Putamen (tissue), 1 donor: ENCODE measurements around the gene PIANP.

Source experiments
- DNase-seq: peaks from one replicate; pipeline ENCODE4 v3.0.0-alpha.2; 2016; ENCODE audit warnings: low spot score

PIANP gene

GRCh38 chr12:6703631-6704030 is 3.0 kb upstream of the PIANP start:
- DNase-seq, result no peak

- no peak for DNase-seq
Observed at GRCh38 chr12:6701078-6701768, 608 bp upstream of the PIANP start.

- peak; percentile 43 for DNase-seq
Observed at GRCh38 chr12:6699989-6700645, 498 bp downstream of the PIANP start.

- no peak for DNase-seq
Observed at GRCh38 chr12:6699259-6699988, 1.2 kb downstream of the PIANP start.

- peak; percentile 76 for DNase-seq
Observed at GRCh38 chr12:6698352-6699046, 2.1 kb downstream of the PIANP start.

GRCh38 chr12:6697584-6698351 is 2.8 kb downstream of the PIANP start:
- DNase-seq, result no peak

GRCh38 chr12:6696690-6697583 is 3.7 kb downstream of the PIANP start:
- DNase-seq, result no peak

GRCh38 chr12:6695313-6696045 is 5.1 kb downstream of the PIANP start:
- no peak for DNase-seq

- no peak for DNase-seq
Observed at GRCh38 chr12:6694701-6695100, 5.9 kb downstream of the PIANP start.

- no peak for DNase-seq
Observed at GRCh38 chr12:6693832-6694355, 6.7 kb downstream of the PIANP start.

GRCh38 chr12:6692888-6693287 is 7.7 kb downstream of the PIANP start:
- no peak for DNase-seq

GRCh38 chr12:6691473-6691872 is 9.1 kb downstream of the PIANP start:
- no peak for DNase-seq

GRCh38 chr12:6688999-6689882 is 11.4 kb downstream of the PIANP start, which contains the start of gene ZNF384:
Gene ZNF384, minus strand, starts transcription at chr12:6689375. Its CDS starts 9,855 bp downstream, at chr12:6679520.
- peak; percentile 100 for DNase-seq

GRCh38 chr12:6688543-6688998 is 12.0 kb downstream of the PIANP start:
- peak; percentile 92 for DNase-seq

GRCh38 chr12:6685814-6686213 is 14.8 kb downstream of the PIANP start:
- DNase-seq, result no peak

- no peak for DNase-seq
Observed at GRCh38 chr12:6684609-6685008, 16.0 kb downstream of the PIANP start.

- no peak for DNase-seq
Observed at GRCh38 chr12:6676962-6677361, 23.7 kb downstream of the PIANP start.

GRCh38 chr12:6672143-6672542 is 28.5 kb downstream of the PIANP start:
- DNase-seq, result no peak
